Endothelial cell of umbilical vein (primary cell): ENCODE results near the gene CNDP2. TPM values are rescaled to one million over a fixed set of nuclear protein-coding genes. Genes with fewer than 3 reads are reported as not detected.

Experiments
- BruUV-seq: library from RNA; stranded (reverse); fragments of 400-500 nt; replicated peaks from 2 replicates; lab custom pipeline; 2021; lab: Mats Ljungman, UMichigan
- CTCF ChIA-PET: fragments of 300-600, 350-600 bp; sonication (Branson Sonifier 250); formaldehyde crosslinking; loops from one replicate; lab custom pipeline; 2021; ENCODE audit warnings: antibody characterized with exemption, inconsistent platforms; lab: Charles Lee
- POLR2A ChIA-PET: fragments of 300-600, 350-600 bp; sonication (Branson Sonifier 250); formaldehyde crosslinking; loops from one replicate; lab custom pipeline; 2021; ENCODE audit warnings: antibody characterized with exemption, inconsistent platforms; lab: Charles Lee
- DNase-seq: peaks from one replicate; pipeline ENCODE4 v3.0.0-alpha.2; 2011; ENCODE audit warnings: low read depth, low spot score
- FAIRE-seq: peaks from 2 replicates; lab custom pipeline; 2011; peaks lifted over from hg19 to GRCh38; lab: Jason Lieb, UNC
- H2AFZ ChIP-seq: 2 replicates; pipeline ENCODE4 v1.6.0; 2012; ENCODE audit warnings: low read depth, low read length, control low read depth, inconsistent platforms
- H3K27ac ChIP-seq: 2 replicates; pipeline ENCODE4 v1.5.1; 2011; ENCODE audit warnings: low read depth, mild to moderate bottlenecking, control low read depth, low read length, moderate library complexity; ENCODE audit not compliant: insufficient read depth
- H3K27me3 ChIP-seq, 2 experiments: 2 replicates each; pipeline versions ENCODE4 v1.6.0 to v1.6.1; 2011; ENCODE audit warnings: low read length in 2 of 2, mixed read lengths in 1 of 2; ENCODE audit not compliant: control insufficient read depth in 2 of 2, insufficient read depth in 2 of 2
- H3K36me3 ChIP-seq, 2 experiments: 2 replicates in 1 of 2; 3 replicates in 1 of 2; pipeline ENCODE4 v1.5.1; 2011; ENCODE audit warnings: low read length in 2 of 2, mild to moderate bottlenecking in 1 of 2, moderate library complexity in 1 of 2; ENCODE audit not compliant: control insufficient read depth in 2 of 2, insufficient read depth in 2 of 2; ENCODE audit errors: extremely low read depth in 1 of 2
- H3K4me1 ChIP-seq: 3 replicates; pipeline ENCODE4 v1.5.1; 2011; ENCODE audit warnings: mild to moderate bottlenecking, low read length; ENCODE audit not compliant: control insufficient read depth, insufficient read depth; ENCODE audit errors: extremely low read depth
- H3K4me2 ChIP-seq: 2 replicates; pipeline ENCODE4 v1.6.1; 2011; ENCODE audit warnings: low read length, control low read depth, mixed read lengths; ENCODE audit not compliant: insufficient read depth
- H3K4me3 ChIP-seq, 3 experiments: fragments of 200-600 bp in 1 of 3; sonication (generic), shearing (Covaris generic) in 1 of 3; replicated peaks in 1 of 3; 2 replicates each; pipeline ENCODE4 v1.5.1; 2011 to 2016; ENCODE audit warnings: control low read depth in 3 of 3, low read length in 3 of 3, mild to moderate bottlenecking in 2 of 3, inconsistent platforms in 1 of 3, low read depth in 1 of 3, moderate library complexity in 1 of 3; ENCODE audit not compliant: insufficient read depth in 1 of 3
- H3K79me2 ChIP-seq: 2 replicates; pipeline ENCODE4 v1.6.0; 2012; ENCODE audit warnings: low read length, inconsistent platforms; ENCODE audit not compliant: control insufficient read depth, insufficient read depth
- H3K9ac ChIP-seq: replicated peaks from 2 replicates; pipeline ENCODE3; 2011; ENCODE audit warnings: low read length, control low read depth; ENCODE audit not compliant: insufficient read depth; ENCODE audit errors: extremely low read depth
- H3K9me1 ChIP-seq: replicated peaks from 3 replicates; pipeline ENCODE4 v1.6.0; 2011; ENCODE audit warnings: mild to moderate bottlenecking, low read length; ENCODE audit not compliant: control insufficient read depth, insufficient read depth; ENCODE audit errors: extremely low read depth
- H3K9me3 ChIP-seq: replicated peaks from 2 replicates; pipeline ENCODE4 v1.5.1; 2012; ENCODE audit warnings: low read length, inconsistent platforms; ENCODE audit not compliant: control insufficient read depth, insufficient read depth
- H4K20me1 ChIP-seq: replicated peaks from 2 replicates; pipeline ENCODE3; 2011; ENCODE audit warnings: mild to moderate bottlenecking, low read length; ENCODE audit not compliant: control insufficient read depth, insufficient read depth; ENCODE audit errors: extremely low read depth
- EZH2 ChIP-seq: IDR thresholded peaks from 2 replicates; pipeline ENCODE4 v1.6.1; 2012; ENCODE audit warnings: borderline replicate concordance, low read depth, mild to moderate bottlenecking, moderate library complexity, low read length, inconsistent platforms; ENCODE audit not compliant: severe bottlenecking
- GATA2 ChIP-seq: IDR thresholded peaks from 2 replicates; pipeline ENCODE4 v1.7.0; 2011; ENCODE audit warnings: low read depth, mild to moderate bottlenecking, moderate library complexity, mixed read lengths, low read length; ENCODE audit not compliant: insufficient read length, insufficient read depth
- JUN ChIP-seq: IDR thresholded peaks from 2 replicates; pipeline ENCODE4 v1.6.1; 2011; ENCODE audit warnings: borderline replicate concordance, low read depth; ENCODE audit not compliant: insufficient read length, insufficient read depth
- MYC ChIP-seq: IDR thresholded peaks from one replicate; pipeline ENCODE4 v1.6.1; 2011; ENCODE audit warnings: mild to moderate bottlenecking, low read depth, low read length
- POLR2A ChIP-seq: IDR thresholded peaks from 2 replicates; pipeline ENCODE4 v1.6.1; 2012; ENCODE audit warnings: low read depth, mild to moderate bottlenecking, control low read depth, low read length
- dilution Hi-C: fragments of 300-500 bp; cut with MboI; formaldehyde crosslinking; loops from one replicate; pipeline ENCODE4 v1.15.0; 2019; ENCODE audit warnings: low sequenced_read_pairs; ENCODE audit not compliant: extremely low pct_ligation_motif_present
- intact Hi-C: fragments of 100-400 bp; cut with micrococcal nuclease; formaldehyde crosslinking; loops from one replicate; pipeline ENCODE4 v1.10.0; 2022
- polyA plus RNA-seq, 4 experiments: library from polyadenylated mRNA; depleted of rRNA in 3 of 4; stranded (reverse) in 3 of 4; unstranded in 1 of 4; fragments of >200 nt; gene quantifications; 2 replicates each; pipeline versions ENCODE4 v1.2.1 to v1.2.3, GENCODE V29; 2011 to 2012; ENCODE audit warnings: missing spikeins in 1 of 4
- total RNA-seq: library from RNA; stranded (reverse); gene quantifications from 2 replicates; pipeline ENCODE4 v1.2.3, GENCODE V29; 2021
- TF ChIP-seq, protein P1 (sequence below), 2 donors: IDR thresholded peaks; 1 replicate in 1 of 2; 2 replicates in 1 of 2; pipeline ENCODE4 v1.5.1; 2011; ENCODE audit warnings: low read length in 2 of 2, mild to moderate bottlenecking in 2 of 2, moderate library complexity in 2 of 2, control low read depth in 1 of 2, inconsistent platforms in 1 of 2, low read depth in 1 of 2; ENCODE audit not compliant: insufficient read depth in 1 of 2; ENCODE audit errors: extremely low read depth in 1 of 2

The CNDP2 gene
- total and polyA plus RNA-seq, 2 donors (not counting 3 experiments of a cell fraction or from before 2014, with no cell fraction given): 52.9 to 123 TPM

DNA sequence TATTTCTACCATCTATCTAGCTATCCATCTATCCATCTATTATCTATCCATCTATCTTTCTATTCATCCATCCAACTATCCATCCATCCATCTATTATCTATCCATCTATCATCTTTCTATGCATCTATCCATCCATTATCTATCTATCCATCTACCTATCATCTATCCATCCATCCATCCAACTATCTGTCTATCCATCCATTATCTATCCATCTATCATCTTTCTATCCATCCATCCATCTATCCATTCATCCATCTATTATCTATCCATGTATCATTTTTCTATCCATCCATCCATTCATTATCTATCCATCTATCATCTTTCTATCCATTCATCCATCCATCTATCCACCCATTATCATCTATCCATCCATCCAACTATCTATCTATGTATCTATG, 76.9 kb downstream of the CNDP2 start:
- dilution Hi-C loops: no loop called here
- Histone ChIP-seq H3K27ac (no peak overlapping the region), H3K9me3 (no peaks in the 10 kb centered on the region), H4K20me1 (no peaks in the 10 kb centered on the region), H2AFZ (no peak overlapping the region), H3K9ac (no peak overlapping the region), H3K9me1 (no peaks in the 10 kb centered on the region), H3K4me1 (no peaks in the 10 kb centered on the region), H3K4me3 (no peak overlapping the region), H3K4me2 (no peak overlapping the region), H3K27me3 (no peaks in the 10 kb centered on the region), H3K79me2 (no peaks in the 10 kb centered on the region), H3K36me3 (no peaks in the 10 kb centered on the region)
- intact Hi-C loops: no loop called here
- BruUV-seq: no TSS peak
- DNase-seq: no peak
- ChIA-PET CTCF (no interaction called here), POLR2A (no interaction called here)
- FAIRE-seq: no peak
- TF ChIP-seq GATA2: no peak
- TF ChIP-seq JUN: no peak
- TF ChIP-seq EZH2: no peak
- TF ChIP-seq, protein P1, sequence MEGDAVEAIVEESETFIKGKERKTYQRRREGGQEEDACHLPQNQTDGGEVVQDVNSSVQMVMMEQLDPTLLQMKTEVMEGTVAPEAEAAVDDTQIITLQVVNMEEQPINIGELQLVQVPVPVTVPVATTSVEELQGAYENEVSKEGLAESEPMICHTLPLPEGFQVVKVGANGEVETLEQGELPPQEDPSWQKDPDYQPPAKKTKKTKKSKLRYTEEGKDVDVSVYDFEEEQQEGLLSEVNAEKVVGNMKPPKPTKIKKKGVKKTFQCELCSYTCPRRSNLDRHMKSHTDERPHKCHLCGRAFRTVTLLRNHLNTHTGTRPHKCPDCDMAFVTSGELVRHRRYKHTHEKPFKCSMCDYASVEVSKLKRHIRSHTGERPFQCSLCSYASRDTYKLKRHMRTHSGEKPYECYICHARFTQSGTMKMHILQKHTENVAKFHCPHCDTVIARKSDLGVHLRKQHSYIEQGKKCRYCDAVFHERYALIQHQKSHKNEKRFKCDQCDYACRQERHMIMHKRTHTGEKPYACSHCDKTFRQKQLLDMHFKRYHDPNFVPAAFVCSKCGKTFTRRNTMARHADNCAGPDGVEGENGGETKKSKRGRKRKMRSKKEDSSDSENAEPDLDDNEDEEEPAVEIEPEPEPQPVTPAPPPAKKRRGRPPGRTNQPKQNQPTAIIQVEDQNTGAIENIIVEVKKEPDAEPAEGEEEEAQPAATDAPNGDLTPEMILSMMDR (IDR thresholded peaks at IDR 0.05; ENCODE audit: extremely low read depth in 1 of 2, insufficient read depth in 1 of 2, low read depth in 1 of 2, low read length in 2 of 2): no peak
- TF ChIP-seq MYC: no peak
- no peak for TF ChIP-seq POLR2A

Other genes starting within 250 kb of the CNDP2 start
- 24.9 and 32.2 TPM in 2 replicates for gene CYB5A, start 204.4 kb upstream of the CNDP2 start, total RNA-seq
- 52.6 and 74.0 TPM in 2 replicates for gene CYB5A, start 204.4 kb upstream of the CNDP2 start, polyA plus RNA-seq
- not detected in 2 replicates for gene C18orf63, start 180.5 kb upstream of the CNDP2 start, total RNA-seq
- gene C18orf63, start 180.5 kb upstream of the CNDP2 start, polyA plus RNA-seq: not detected in 2 replicates
- gene DIPK1C, start 39.1 kb upstream of the CNDP2 start, total RNA-seq: not detected in 2 replicates
- not detected in 2 replicates for gene DIPK1C, start 39.1 kb upstream of the CNDP2 start, polyA plus RNA-seq
- gene CNDP1, start 38.1 kb downstream of the CNDP2 start, total RNA-seq: not detected in 2 replicates
- not detected in 2 replicates for gene CNDP1, start 38.1 kb downstream of the CNDP2 start, polyA plus RNA-seq
- gene ZNF407, start 101.5 kb downstream of the CNDP2 start, total RNA-seq: 17.3 and 20.1 TPM in 2 replicates
- gene ZNF407, start 101.5 kb downstream of the CNDP2 start, polyA plus RNA-seq: 3.7 and 3.8 TPM in 2 replicates